Measurements from ENCODE around the gene LRRC9. TPM values are rescaled to one million over a fixed set of nuclear protein-coding genes. Genes with fewer than 3 reads are reported as not detected.

Gene LRRC9
- total RNA-seq, 1 experiment from 2014 or later: 0.77 TPM

DNA sequence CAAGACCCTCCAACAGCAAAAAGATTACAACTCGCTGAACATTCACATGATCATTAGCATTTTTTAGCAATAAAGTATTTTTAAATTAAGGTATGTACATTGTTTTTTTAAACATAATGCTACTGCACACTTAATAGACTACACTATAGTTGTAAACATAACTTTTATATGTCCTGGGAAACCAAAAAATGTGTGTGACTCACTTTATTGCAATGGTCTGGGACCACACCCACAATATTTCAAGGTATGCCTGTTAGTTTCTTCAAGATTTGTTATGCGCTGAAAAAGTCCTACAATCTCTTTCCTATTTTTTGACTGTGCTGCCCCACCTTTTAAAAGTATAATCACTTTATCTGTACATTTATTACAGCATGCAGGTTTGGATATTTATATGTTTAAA is 141.4 kb downstream of the LRRC9 start:
- TF ChIP-seq, protein P1, sequence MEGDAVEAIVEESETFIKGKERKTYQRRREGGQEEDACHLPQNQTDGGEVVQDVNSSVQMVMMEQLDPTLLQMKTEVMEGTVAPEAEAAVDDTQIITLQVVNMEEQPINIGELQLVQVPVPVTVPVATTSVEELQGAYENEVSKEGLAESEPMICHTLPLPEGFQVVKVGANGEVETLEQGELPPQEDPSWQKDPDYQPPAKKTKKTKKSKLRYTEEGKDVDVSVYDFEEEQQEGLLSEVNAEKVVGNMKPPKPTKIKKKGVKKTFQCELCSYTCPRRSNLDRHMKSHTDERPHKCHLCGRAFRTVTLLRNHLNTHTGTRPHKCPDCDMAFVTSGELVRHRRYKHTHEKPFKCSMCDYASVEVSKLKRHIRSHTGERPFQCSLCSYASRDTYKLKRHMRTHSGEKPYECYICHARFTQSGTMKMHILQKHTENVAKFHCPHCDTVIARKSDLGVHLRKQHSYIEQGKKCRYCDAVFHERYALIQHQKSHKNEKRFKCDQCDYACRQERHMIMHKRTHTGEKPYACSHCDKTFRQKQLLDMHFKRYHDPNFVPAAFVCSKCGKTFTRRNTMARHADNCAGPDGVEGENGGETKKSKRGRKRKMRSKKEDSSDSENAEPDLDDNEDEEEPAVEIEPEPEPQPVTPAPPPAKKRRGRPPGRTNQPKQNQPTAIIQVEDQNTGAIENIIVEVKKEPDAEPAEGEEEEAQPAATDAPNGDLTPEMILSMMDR (conservative IDR thresholded peaks at IDR 0.05): no peak
- no peak overlapping the region for H3K18ac ChIP-seq (ENCODE audit: insufficient read length, low read depth, low read length)
- Mint-ChIP-seq H3K4me3 (no peak overlapping the region), H3K4me1 (no peaks in the 10 kb centered on the region), H3K27me3 (ENCODE audit: low read depth) (no peaks in the 10 kb centered on the region), H3K27ac (no peak overlapping the region), H3K36me3 (ENCODE audit: insufficient read depth in 1 of 3, low read depth in 3 of 3) (no peaks in the 10 kb centered on the region), H3K9me3 (no peaks in the 10 kb centered on the region)
- no peaks in the 10 kb centered on the region for H3K79me2 ChIP-seq (ENCODE audit: insufficient read depth, low read length)
- no peak overlapping the region for H3K27ac ChIP-seq (ENCODE audit: insufficient read length, low read depth, low read length)
- no peak overlapping the region for H2BK12ac ChIP-seq (ENCODE audit: insufficient read length, low read depth, low read length)
- no peak overlapping the region for H3T11ph ChIP-seq (ENCODE audit: low read length)
- no peak overlapping the region for H3K56ac ChIP-seq (ENCODE audit: insufficient read length, low read depth, low read length)
- H4K8ac ChIP-seq (replicated peaks; ENCODE audit: insufficient read length, low read depth, low read length): no peak overlapping the region
- no peaks in the 10 kb centered on the region for H3K79me1 ChIP-seq (ENCODE audit: insufficient read depth, low read depth, low read length, poor library complexity, severe bottlenecking)
- no peaks in the 10 kb centered on the region for H4K20me1 ChIP-seq (ENCODE audit: control insufficient read depth, insufficient read depth, insufficient read length)
- no peak overlapping the region for H4K5ac ChIP-seq (ENCODE audit: insufficient read length, low read depth, low read length)
- no CpG with 5 or more reads among the region's 2 CpGs for WGBS (ENCODE audit: extremely low coverage, insufficient read length, low lambda C conversion rate)
- no peaks in the 10 kb centered on the region for H3K23me2 ChIP-seq (ENCODE audit: insufficient read length, low read depth, low read length, poor library complexity, severe bottlenecking)
- H3K4me1 ChIP-seq (ENCODE audit: insufficient read depth, low read length): no peaks in the 10 kb centered on the region
- H2BK20ac ChIP-seq (ENCODE audit: low read depth, low read length, poor library complexity, severe bottlenecking): no peak overlapping the region
- H3K23ac ChIP-seq (ENCODE audit: insufficient read length, low read depth, low read length): no peak overlapping the region
- no peak overlapping the region for H3K4me2 ChIP-seq (ENCODE audit: insufficient read depth, insufficient read length, low read length)
- no peak overlapping the region for H3K9ac ChIP-seq (ENCODE audit: extremely low read depth, insufficient read length, low read length)
- no peaks in the 10 kb centered on the region for H3K27me3 ChIP-seq (ENCODE audit: insufficient read depth, low read length)
- H3K4ac ChIP-seq (ENCODE audit: low read depth, low read length): no peak overlapping the region
- H3K9me3 ChIP-seq (ENCODE audit: control insufficient read depth, low read depth, low read length): no peaks in the 10 kb centered on the region
- no peak overlapping the region for H2BK120ac ChIP-seq (ENCODE audit: low read depth, low read length, poor library complexity, severe bottlenecking)
- no peak overlapping the region for H2BK5ac ChIP-seq (ENCODE audit: insufficient read length, low read length)
- H2AK5ac ChIP-seq (ENCODE audit: insufficient read length, low read length): no peak overlapping the region
- no peak overlapping the region for H3K14ac ChIP-seq (ENCODE audit: insufficient read depth, low read length)
- H4K91ac ChIP-seq (ENCODE audit: insufficient read length, low read depth, low read length): no peak overlapping the region
- no peak overlapping the region for H2AFZ ChIP-seq (ENCODE audit: low read length)
- no peak overlapping the region for H2BK15ac ChIP-seq (ENCODE audit: low read depth, low read length)
- no peak for DNase-seq
